ENCODE results near the gene PSMB7.

- TF ChIP-seq CTCF (IDR thresholded peaks at IDR 0.05; ENCODE audit: low read depth, low read length) (no peak), POLR2A (IDR thresholded peaks at IDR 0.05; ENCODE audit: extremely low read depth, insufficient read length) (no peak), MAX (IDR thresholded peaks at IDR 0.05; ENCODE audit: low read depth, low read length) (no peak), MYC (IDR thresholded peaks at IDR 0.05; ENCODE audit: low read depth, low read length) (no peak)
Measured at GRCh38 chr9:124409410-124409809, 5.8 kb downstream of the PSMB7 start.

All from NB4 (cell line).